Panc1 (cell line): ENCODE results near the gene FBXO30. TPM values are rescaled to one million over a fixed set of nuclear protein-coding genes. Genes with fewer than 3 reads are reported as not detected.

Experiments
- ATAC-seq: fragments of 200-7000 bp; cut with Tn5 transposase; 2 replicates; pipeline ENCODE4 v1.9.1; 2020; ENCODE audit warnings: mild to moderate bottlenecking, moderate library complexity
- BruUV-seq: library from RNA; stranded (reverse); fragments of 400-500 nt; replicated peaks from 2 replicates; lab custom pipeline; 2021; lab: Mats Ljungman, UMichigan
- CTCF ChIA-PET: fragments of 300-600 bp; sonication (Branson Sonifier 250); formaldehyde crosslinking; loops from one replicate; lab custom pipeline; 2022; ENCODE audit warnings: antibody characterized with exemption; lab: Charles Lee
- POLR2A ChIA-PET: fragments of 300-600 bp; sonication (Branson Sonifier 250); formaldehyde crosslinking; loops from one replicate; lab custom pipeline; 2022; ENCODE audit warnings: antibody characterized with exemption; lab: Charles Lee
- DNase-seq: peaks from one replicate; pipeline ENCODE4 v3.0.0-alpha.2; 2010; ENCODE audit warnings: low read depth, low spot score
- H3K27ac ChIP-seq: 2 replicates; pipeline ENCODE4 v1.5.1; 2011; ENCODE audit warnings: mild to moderate bottlenecking, low read length, inconsistent platforms
- H3K27me3 ChIP-seq: fragments of 200-500 bp; sonication (Bioruptor generic); 2 replicates; pipeline ENCODE4 v1.6.0; 2014; ENCODE audit warnings: low read length, inconsistent platforms; ENCODE audit not compliant: control insufficient read depth, insufficient read depth
- H3K36me3 ChIP-seq: fragments of 200-500 bp; sonication (Bioruptor generic); 2 replicates; pipeline ENCODE4 v1.5.1; 2014; ENCODE audit warnings: inconsistent platforms, mild to moderate bottlenecking, low read length, moderate library complexity; ENCODE audit not compliant: control insufficient read depth, insufficient read depth
- H3K4me1 ChIP-seq: 2 replicates; pipeline ENCODE4 v1.5.1; 2011; ENCODE audit warnings: inconsistent platforms, mild to moderate bottlenecking, low read length, moderate library complexity; ENCODE audit not compliant: control insufficient read depth, insufficient read depth
- H3K4me3 ChIP-seq, 2 experiments: 2 replicates each; pipeline ENCODE4 v1.5.1; 2011 to 2012; ENCODE audit warnings: low read depth in 2 of 2, low read length in 2 of 2, mild to moderate bottlenecking in 2 of 2, inconsistent platforms in 1 of 2, moderate library complexity in 1 of 2
- H3K9me3 ChIP-seq: fragments of 200-500 bp; sonication (Bioruptor generic); 2 replicates; pipeline ENCODE4 v1.5.1; 2014; ENCODE audit warnings: low read depth, mild to moderate bottlenecking, inconsistent platforms, low read length, moderate library complexity; ENCODE audit not compliant: control insufficient read depth, insufficient read depth
- POLR2AphosphoS5 ChIP-seq: IDR thresholded peaks from 2 replicates; pipeline ENCODE4 v1.6.1; 2012; ENCODE audit warnings: mild to moderate bottlenecking, low read depth, low read length, moderate library complexity
- SIN3A ChIP-seq: IDR thresholded peaks from 2 replicates; pipeline ENCODE4 v1.6.1; 2012; ENCODE audit warnings: low read depth, mild to moderate bottlenecking, low read length, moderate library complexity, borderline replicate concordance; ENCODE audit not compliant: insufficient read depth
- TCF7L2 ChIP-seq: IDR thresholded peaks from 2 replicates; pipeline ENCODE4 v1.6.1; 2011; ENCODE audit warnings: mild to moderate bottlenecking, low read depth, low read length, inconsistent platforms
- in situ Hi-C: cut with HindIII; loops from 2 replicates; pipeline ENCODE4 v1.10.0; 2016; ENCODE audit warnings: low sequenced_read_pairs, low pct_unique_long_range_greater_than_20kb
- intact Hi-C: fragments of 100-400 bp; cut with micrococcal nuclease; formaldehyde crosslinking; loops from one replicate; pipeline ENCODE4 v1.10.0; 2022; ENCODE audit not compliant: unreplicated experiment
- total RNA-seq: library from RNA; stranded (reverse); gene quantifications from one replicate; pipeline ENCODE4 v1.2.1, GENCODE V29; 2021; ENCODE audit not compliant: unreplicated experiment
- TF ChIP-seq, protein P1 (sequence below), 2 experiments: IDR thresholded peaks; 2 replicates each; pipeline ENCODE4 v1.6.1; 2011 to 2012; ENCODE audit warnings: low read depth in 2 of 2, control low read depth in 1 of 2, low read length in 1 of 2, mild to moderate bottlenecking in 1 of 2, moderate library complexity in 1 of 2; ENCODE audit not compliant: insufficient read depth in 1 of 2
- TF ChIP-seq, protein P2 (sequence below): fragments of 450-650 bp; IDR thresholded peaks from 2 replicates; pipeline ENCODE4 v1.5.1; 2017; ENCODE audit warnings: mild to moderate bottlenecking

Gene FBXO30
- total RNA-seq, 1 experiment from 2014 or later, result 9.5 TPM

DNA sequence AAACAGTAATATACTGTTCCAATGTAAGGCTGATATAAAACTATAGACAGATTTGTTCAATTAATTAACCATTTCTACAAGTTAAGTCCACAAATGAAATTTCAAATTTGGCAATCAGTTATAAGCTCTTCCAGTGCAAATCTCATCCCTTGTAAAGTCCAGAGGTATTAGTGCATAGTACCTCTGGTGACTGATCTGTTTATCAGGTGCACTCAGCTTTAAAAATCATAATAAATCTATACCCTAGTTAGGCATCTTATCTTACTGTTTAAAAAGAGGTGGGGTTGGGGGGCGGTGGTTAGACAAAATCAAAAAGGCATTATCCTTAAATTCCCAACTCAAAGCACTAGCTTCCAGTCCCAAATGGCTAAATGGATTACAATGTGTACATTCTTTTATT lies 2.9 kb downstream of the FBXO30 start:
- ATAC-seq (no peak), DNase-seq (no peak)
- H3K27ac ChIP-seq, result no peak overlapping the region
- TF ChIP-seq POLR2AphosphoS5 (no peak), TCF7L2 (no peak), SIN3A (no peak)
- TF ChIP-seq, protein P1, sequence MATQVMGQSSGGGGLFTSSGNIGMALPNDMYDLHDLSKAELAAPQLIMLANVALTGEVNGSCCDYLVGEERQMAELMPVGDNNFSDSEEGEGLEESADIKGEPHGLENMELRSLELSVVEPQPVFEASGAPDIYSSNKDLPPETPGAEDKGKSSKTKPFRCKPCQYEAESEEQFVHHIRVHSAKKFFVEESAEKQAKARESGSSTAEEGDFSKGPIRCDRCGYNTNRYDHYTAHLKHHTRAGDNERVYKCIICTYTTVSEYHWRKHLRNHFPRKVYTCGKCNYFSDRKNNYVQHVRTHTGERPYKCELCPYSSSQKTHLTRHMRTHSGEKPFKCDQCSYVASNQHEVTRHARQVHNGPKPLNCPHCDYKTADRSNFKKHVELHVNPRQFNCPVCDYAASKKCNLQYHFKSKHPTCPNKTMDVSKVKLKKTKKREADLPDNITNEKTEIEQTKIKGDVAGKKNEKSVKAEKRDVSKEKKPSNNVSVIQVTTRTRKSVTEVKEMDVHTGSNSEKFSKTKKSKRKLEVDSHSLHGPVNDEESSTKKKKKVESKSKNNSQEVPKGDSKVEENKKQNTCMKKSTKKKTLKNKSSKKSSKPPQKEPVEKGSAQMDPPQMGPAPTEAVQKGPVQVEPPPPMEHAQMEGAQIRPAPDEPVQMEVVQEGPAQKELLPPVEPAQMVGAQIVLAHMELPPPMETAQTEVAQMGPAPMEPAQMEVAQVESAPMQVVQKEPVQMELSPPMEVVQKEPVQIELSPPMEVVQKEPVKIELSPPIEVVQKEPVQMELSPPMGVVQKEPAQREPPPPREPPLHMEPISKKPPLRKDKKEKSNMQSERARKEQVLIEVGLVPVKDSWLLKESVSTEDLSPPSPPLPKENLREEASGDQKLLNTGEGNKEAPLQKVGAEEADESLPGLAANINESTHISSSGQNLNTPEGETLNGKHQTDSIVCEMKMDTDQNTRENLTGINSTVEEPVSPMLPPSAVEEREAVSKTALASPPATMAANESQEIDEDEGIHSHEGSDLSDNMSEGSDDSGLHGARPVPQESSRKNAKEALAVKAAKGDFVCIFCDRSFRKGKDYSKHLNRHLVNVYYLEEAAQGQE (IDR thresholded peaks at IDR 0.05; ENCODE audit: insufficient read depth in 1 of 2, low read depth in 2 of 2, low read length in 1 of 2), result no peak
- TF ChIP-seq, protein P2, sequence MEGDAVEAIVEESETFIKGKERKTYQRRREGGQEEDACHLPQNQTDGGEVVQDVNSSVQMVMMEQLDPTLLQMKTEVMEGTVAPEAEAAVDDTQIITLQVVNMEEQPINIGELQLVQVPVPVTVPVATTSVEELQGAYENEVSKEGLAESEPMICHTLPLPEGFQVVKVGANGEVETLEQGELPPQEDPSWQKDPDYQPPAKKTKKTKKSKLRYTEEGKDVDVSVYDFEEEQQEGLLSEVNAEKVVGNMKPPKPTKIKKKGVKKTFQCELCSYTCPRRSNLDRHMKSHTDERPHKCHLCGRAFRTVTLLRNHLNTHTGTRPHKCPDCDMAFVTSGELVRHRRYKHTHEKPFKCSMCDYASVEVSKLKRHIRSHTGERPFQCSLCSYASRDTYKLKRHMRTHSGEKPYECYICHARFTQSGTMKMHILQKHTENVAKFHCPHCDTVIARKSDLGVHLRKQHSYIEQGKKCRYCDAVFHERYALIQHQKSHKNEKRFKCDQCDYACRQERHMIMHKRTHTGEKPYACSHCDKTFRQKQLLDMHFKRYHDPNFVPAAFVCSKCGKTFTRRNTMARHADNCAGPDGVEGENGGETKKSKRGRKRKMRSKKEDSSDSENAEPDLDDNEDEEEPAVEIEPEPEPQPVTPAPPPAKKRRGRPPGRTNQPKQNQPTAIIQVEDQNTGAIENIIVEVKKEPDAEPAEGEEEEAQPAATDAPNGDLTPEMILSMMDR, result no peak
- CTCF ChIA-PET, result no interaction called here
- H3K9me3 ChIP-seq, result no peaks in the 10 kb centered on the region
- POLR2A ChIA-PET, result no interaction called here
- H3K27me3 ChIP-seq, result no peaks in the 10 kb centered on the region
- intact Hi-C loops (no loop called here), in situ Hi-C loops (no loop called here)
- BruUV-seq, result no TSS peak
- peaks cover 19% of the 10 kb centered on the region; the same call in 1 of the 2 replicates for H3K4me1 ChIP-seq
- H3K4me3 ChIP-seq, result peak overlapping the region in 1 of 2 experiments; percentile 91; a peak in 1 of 4 replicates
- peaks cover 5% of the 10 kb centered on the region; the same call in 1 of the 2 replicates for H3K36me3 ChIP-seq

DNA sequence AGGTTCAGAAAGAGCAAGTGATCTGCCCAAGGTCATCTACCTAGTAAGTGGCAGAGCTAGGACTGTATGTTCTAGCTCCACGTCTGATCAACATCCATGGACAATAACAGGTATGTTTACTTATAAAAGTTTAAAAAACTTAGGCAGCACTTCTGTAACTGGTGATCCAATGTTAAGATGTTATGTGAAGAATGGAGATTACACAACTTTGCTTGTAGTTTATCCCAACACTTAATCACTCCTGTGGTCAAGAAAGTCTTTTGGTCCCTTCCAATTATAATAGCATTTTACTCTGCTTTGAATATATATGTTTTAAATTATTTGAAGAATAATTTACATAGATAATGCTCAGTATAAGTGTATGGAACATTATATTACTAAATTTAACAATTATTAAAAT lies 4.8 kb downstream of the FBXO30 start:
- ATAC-seq (no peak), DNase-seq (no peak)
- no TSS peak for BruUV-seq
- no peaks in the 10 kb centered on the region for H3K27me3 ChIP-seq
- H3K4me3 ChIP-seq, result no peak overlapping the region
- no peak overlapping the region for H3K27ac ChIP-seq
- peaks cover 13% of the 10 kb centered on the region; the same call in 1 of the 2 replicates for H3K4me1 ChIP-seq
- ChIA-PET CTCF (no interaction called here), POLR2A (no interaction called here)
- H3K36me3 ChIP-seq, result peaks cover 5% of the 10 kb centered on the region; the same call in 1 of the 2 replicates
- in situ Hi-C loops (no loop called here), intact Hi-C loops (no loop called here)
- no peaks in the 10 kb centered on the region for H3K9me3 ChIP-seq
- TF ChIP-seq POLR2AphosphoS5 (no peak), SIN3A (no peak), TCF7L2 (no peak)
- TF ChIP-seq, protein P2, result no peak
- TF ChIP-seq, protein P1 (IDR thresholded peaks at IDR 0.05; ENCODE audit: insufficient read depth in 1 of 2, low read depth in 2 of 2, low read length in 1 of 2), result no peak
